Activated naive CD4-positive, alpha-beta T cell treated with anti-CD3 and anti-CD28 coated beads, Interleukin-2, amount 50 U/mL, for 24 hours (primary cell): ENCODE data around the gene TGDS.
A peak's percentile ranks its signal among the peaks of the same experiment; 100 is the strongest.

Source experiments
- H3K27ac Mint-ChIP-seq: one replicate; pipeline ENCODE4 v1.8.0; 2021; ENCODE audit warnings: mild to moderate bottlenecking, mixed read lengths
- H3K27me3 Mint-ChIP-seq: one replicate; pipeline ENCODE4 v1.8.0; 2021; ENCODE audit warnings: mixed read lengths
- H3K36me3 Mint-ChIP-seq: one replicate; pipeline ENCODE4 v1.8.0; 2021; ENCODE audit warnings: mixed read lengths
- H3K4me1 Mint-ChIP-seq: one replicate; pipeline ENCODE4 v1.8.0; 2021; ENCODE audit warnings: mixed read lengths
- H3K4me3 Mint-ChIP-seq: one replicate; pipeline ENCODE4 v1.8.0; 2021; ENCODE audit warnings: mild to moderate bottlenecking, mixed read lengths
- H3K9me3 Mint-ChIP-seq: one replicate; pipeline ENCODE4 v1.8.0; 2021; ENCODE audit warnings: mixed read lengths

TGDS gene

GRCh38 chr13:94579063-94579462 is 16.9 kb downstream of the TGDS start:
- peaks cover 27% of the 10 kb centered on the region for H3K36me3 Mint-ChIP-seq

GRCh38 chr13:94569615-94570014 is 26.3 kb downstream of the TGDS start:
- no peaks in the 10 kb centered on the region for H3K27me3 Mint-ChIP-seq
- no peaks in the 10 kb centered on the region for H3K4me1 Mint-ChIP-seq
- H3K4me3 Mint-ChIP-seq: no peak overlapping the region
- H3K9me3 Mint-ChIP-seq: no peaks in the 10 kb centered on the region
- no peak overlapping the region for H3K27ac Mint-ChIP-seq
- peaks cover 32% of the 10 kb centered on the region for H3K36me3 Mint-ChIP-seq

More at GRCh38 chr13:94579063-94579462, 16.9 kb downstream of the TGDS start:
- Mint-ChIP-seq H3K4me3 (no peak overlapping the region), H3K27ac (no peak overlapping the region), H3K9me3 (no peaks in the 10 kb centered on the region), H3K27me3 (no peaks in the 10 kb centered on the region), H3K4me1 (peaks cover 5% of the 10 kb centered on the region)

GRCh38 chr13:94568443-94568842 is 27.5 kb downstream of the TGDS start:
- Mint-ChIP-seq H3K9me3 (no peaks in the 10 kb centered on the region), H3K36me3 (peaks cover 26% of the 10 kb centered on the region), H3K27me3 (no peaks in the 10 kb centered on the region), H3K27ac (no peak overlapping the region), H3K4me1 (no peaks in the 10 kb centered on the region), H3K4me3 (no peak overlapping the region)

GRCh38 chr13:94567581-94567980 is 28.4 kb downstream of the TGDS start:
- H3K27me3 Mint-ChIP-seq: no peaks in the 10 kb centered on the region
- no peaks in the 10 kb centered on the region for H3K9me3 Mint-ChIP-seq
- H3K4me3 Mint-ChIP-seq: no peak overlapping the region
- H3K4me1 Mint-ChIP-seq: no peaks in the 10 kb centered on the region
- peaks cover 24% of the 10 kb centered on the region for H3K36me3 Mint-ChIP-seq
- H3K27ac Mint-ChIP-seq: no peak overlapping the region

GRCh38 chr13:94561126-94561525 is 34.8 kb downstream of the TGDS start:
- H3K4me1 Mint-ChIP-seq: peaks cover 40% of the 10 kb centered on the region
- H3K27ac Mint-ChIP-seq: no peak overlapping the region
- peaks cover 7% of the 10 kb centered on the region for H3K36me3 Mint-ChIP-seq
- H3K9me3 Mint-ChIP-seq: no peaks in the 10 kb centered on the region
- no peak overlapping the region for H3K4me3 Mint-ChIP-seq
- no peaks in the 10 kb centered on the region for H3K27me3 Mint-ChIP-seq

- Mint-ChIP-seq H3K27ac (no peak overlapping the region), H3K36me3 (peaks cover 7% of the 10 kb centered on the region), H3K4me3 (no peak overlapping the region), H3K9me3 (no peaks in the 10 kb centered on the region), H3K27me3 (no peaks in the 10 kb centered on the region), H3K4me1 (peaks cover 40% of the 10 kb centered on the region)
These were observed 35.8 kb downstream of the TGDS start for GRCh38 chr13:94560116-94560515.

GRCh38 chr13:94559222-94559795 is 36.6 kb downstream of the TGDS start:
- Mint-ChIP-seq H3K27ac (peak overlapping the region; percentile 84), H3K4me3 (peak overlapping the region; percentile 64)

GRCh38 chr13:94558716-94559115 is 37.2 kb downstream of the TGDS start:
- H3K27ac Mint-ChIP-seq: peak overlapping the region; percentile 30
- no peaks in the 10 kb centered on the region for H3K27me3 Mint-ChIP-seq
- no peaks in the 10 kb centered on the region for H3K9me3 Mint-ChIP-seq
- peaks cover 40% of the 10 kb centered on the region for H3K4me1 Mint-ChIP-seq
- peak overlapping the region; percentile 64 for H3K4me3 Mint-ChIP-seq
- H3K36me3 Mint-ChIP-seq: peaks cover 7% of the 10 kb centered on the region

More at GRCh38 chr13:94559222-94559795, 36.6 kb downstream of the TGDS start:
- Mint-ChIP-seq H3K36me3 (peaks cover 7% of the 10 kb centered on the region), H3K4me1 (peaks cover 40% of the 10 kb centered on the region), H3K27me3 (no peaks in the 10 kb centered on the region), H3K9me3 (no peaks in the 10 kb centered on the region)

GRCh38 chr13:94557684-94558235 is 38.2 kb downstream of the TGDS start:
- peaks cover 40% of the 10 kb centered on the region for H3K4me1 Mint-ChIP-seq
- no peak overlapping the region for H3K27ac Mint-ChIP-seq
- H3K4me3 Mint-ChIP-seq: no peak overlapping the region
- no peaks in the 10 kb centered on the region for H3K27me3 Mint-ChIP-seq
- H3K36me3 Mint-ChIP-seq: peaks cover 5% of the 10 kb centered on the region
- no peaks in the 10 kb centered on the region for H3K9me3 Mint-ChIP-seq

- H3K4me1 Mint-ChIP-seq: peaks cover 34% of the 10 kb centered on the region
- H3K27me3 Mint-ChIP-seq: no peaks in the 10 kb centered on the region
- no peaks in the 10 kb centered on the region for H3K9me3 Mint-ChIP-seq
- peaks cover 1% of the 10 kb centered on the region for H3K36me3 Mint-ChIP-seq
- no peak overlapping the region for H3K4me3 Mint-ChIP-seq
- no peak overlapping the region for H3K27ac Mint-ChIP-seq
These were observed 39.3 kb downstream of the TGDS start for GRCh38 chr13:94556621-94557020.

GRCh38 chr13:94556041-94556440 is 39.9 kb downstream of the TGDS start:
- Mint-ChIP-seq H3K36me3 (peaks cover 1% of the 10 kb centered on the region), H3K9me3 (no peaks in the 10 kb centered on the region), H3K27ac (no peak overlapping the region), H3K27me3 (no peaks in the 10 kb centered on the region), H3K4me3 (no peak overlapping the region), H3K4me1 (peaks cover 30% of the 10 kb centered on the region)

GRCh38 chr13:94553766-94554165 is 42.2 kb downstream of the TGDS start:
- no peak overlapping the region for H3K4me3 Mint-ChIP-seq
- no peak overlapping the region for H3K27ac Mint-ChIP-seq
- peaks cover 1% of the 10 kb centered on the region for H3K27me3 Mint-ChIP-seq
- peaks cover 20% of the 10 kb centered on the region for H3K4me1 Mint-ChIP-seq
- no peaks in the 10 kb centered on the region for H3K36me3 Mint-ChIP-seq
- no peaks in the 10 kb centered on the region for H3K9me3 Mint-ChIP-seq

GRCh38 chr13:94552095-94552494 is 43.9 kb downstream of the TGDS start:
- no peaks in the 10 kb centered on the region for H3K9me3 Mint-ChIP-seq
- peaks cover 1% of the 10 kb centered on the region for H3K27me3 Mint-ChIP-seq
- H3K36me3 Mint-ChIP-seq: no peaks in the 10 kb centered on the region
- no peak overlapping the region for H3K4me3 Mint-ChIP-seq
- peaks cover 20% of the 10 kb centered on the region for H3K4me1 Mint-ChIP-seq
- H3K27ac Mint-ChIP-seq: no peak overlapping the region

GRCh38 chr13:94550062-94550738 is 45.8 kb downstream of the TGDS start:
- Mint-ChIP-seq H3K4me3 (peak overlapping the region; percentile 89), H3K9me3 (no peaks in the 10 kb centered on the region), H3K36me3 (no peaks in the 10 kb centered on the region), H3K27ac (peak overlapping the region; percentile 100), H3K4me1 (peaks cover 20% of the 10 kb centered on the region), H3K27me3 (peaks cover 1% of the 10 kb centered on the region)

GRCh38 chr13:94549232-94550061 is 46.5 kb downstream of the TGDS start:
- Mint-ChIP-seq H3K4me3 (peak overlapping the region; percentile 89), H3K36me3 (no peaks in the 10 kb centered on the region), H3K4me1 (peaks cover 20% of the 10 kb centered on the region), H3K27ac (peak overlapping the region; percentile 100), H3K9me3 (no peaks in the 10 kb centered on the region), H3K27me3 (peaks cover 1% of the 10 kb centered on the region)

GRCh38 chr13:94548821-94549231 is 47.1 kb downstream of the TGDS start:
- H3K27me3 Mint-ChIP-seq: peaks cover 1% of the 10 kb centered on the region
- no peaks in the 10 kb centered on the region for H3K9me3 Mint-ChIP-seq
- no peaks in the 10 kb centered on the region for H3K36me3 Mint-ChIP-seq
- peak overlapping the region; percentile 100 for H3K27ac Mint-ChIP-seq
- peak overlapping the region; percentile 89 for H3K4me3 Mint-ChIP-seq
- H3K4me1 Mint-ChIP-seq: peaks cover 25% of the 10 kb centered on the region
